RPMI7951 (cell line): Measurements from ENCODE around the gene OR5AP2. TPM values are rescaled to one million over a fixed set of nuclear protein-coding genes. Genes with fewer than 3 reads are reported as not detected.
A peak's percentile ranks its signal among the peaks of the same experiment; 100 is the strongest.
"Not testable (repeated sequence)": the region's sequence is repeated elsewhere in the genome, so short reads cannot be mapped to it uniquely, and the experiment has no call there.

ENCODE experiments used
- DNase-seq: peaks from one replicate; pipeline ENCODE4 v3.0.0-alpha.2; 2012; ENCODE audit warnings: low read depth
- total RNA-seq: library from RNA; depleted of rRNA; stranded (reverse); fragments of >200 nt; shearing (Covaris generic); gene quantifications from 2 replicates; pipeline ENCODE4 v1.2.3, GENCODE V29; 2014; rRNA removed

Gene OR5AP2
- total RNA-seq = not detected in 2 replicates

GRCh38 chr11:56642339-56642738 is at the start of gene OR5AP2:
Gene OR5AP2, minus strand, starts transcription at chr11:56642439. Its CDS starts 0 bp downstream, at chr11:56642439.
- DNase-seq = no peak

DNA sequence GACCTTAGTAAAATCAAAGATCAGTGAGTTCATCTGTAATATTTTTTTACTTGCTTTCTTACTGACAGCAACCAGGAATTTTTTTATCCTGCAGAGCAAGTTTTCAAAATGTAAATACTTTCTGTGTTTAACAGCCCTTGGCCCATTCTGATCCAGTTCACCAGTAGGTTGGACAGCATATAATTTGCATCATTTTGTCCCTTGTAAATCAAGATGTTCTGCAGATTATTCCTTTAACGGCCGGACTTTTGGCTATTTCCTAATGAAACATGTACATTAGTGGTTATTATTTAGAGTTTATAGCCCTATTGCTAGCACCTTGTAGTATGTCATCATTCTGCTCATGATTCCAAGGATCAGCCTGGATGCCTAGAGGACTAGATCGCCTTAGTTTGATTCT is 48.9 kb upstream of the OR5AP2 start:
- DNase-seq = not testable (repeated sequence)

GRCh38 chr11:56688554-56689100 is 46.4 kb upstream of the OR5AP2 start:
- no peak for DNase-seq

- no peak for DNase-seq
Measured at GRCh38 chr11:56670984-56671383, 28.7 kb upstream of the OR5AP2 start.

- no peak for DNase-seq
Measured at GRCh38 chr11:56663386-56663785, 21.1 kb upstream of the OR5AP2 start, which contains the start of gene OR5AR1. Gene OR5AR1, plus strand, starts transcription at chr11:56663686. Its CDS starts 0 bp downstream, at chr11:56663686.

- DNase-seq = no peak
Measured at GRCh38 chr11:56659755-56660154, 17.5 kb upstream of the OR5AP2 start.

DNA sequence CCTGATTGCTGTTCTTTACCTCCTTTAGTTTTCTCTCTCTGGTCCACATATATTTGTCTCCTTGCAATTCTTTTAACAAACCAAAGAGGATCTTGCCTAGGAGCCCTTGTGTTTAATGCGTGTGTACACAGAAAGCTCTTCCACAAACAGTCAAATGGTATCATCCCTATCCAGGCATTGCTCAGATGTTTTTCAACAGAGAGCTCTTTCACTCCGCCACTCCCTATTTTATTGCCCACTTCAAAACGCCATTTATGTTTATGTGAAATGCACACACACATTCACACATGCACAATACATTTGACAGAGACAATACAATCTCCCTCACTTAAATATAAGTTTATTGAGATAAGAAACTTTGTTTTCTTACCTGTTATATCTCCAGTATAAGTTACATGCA is 4.7 kb downstream of the OR5AP2 start:
- no peak for DNase-seq

DNA sequence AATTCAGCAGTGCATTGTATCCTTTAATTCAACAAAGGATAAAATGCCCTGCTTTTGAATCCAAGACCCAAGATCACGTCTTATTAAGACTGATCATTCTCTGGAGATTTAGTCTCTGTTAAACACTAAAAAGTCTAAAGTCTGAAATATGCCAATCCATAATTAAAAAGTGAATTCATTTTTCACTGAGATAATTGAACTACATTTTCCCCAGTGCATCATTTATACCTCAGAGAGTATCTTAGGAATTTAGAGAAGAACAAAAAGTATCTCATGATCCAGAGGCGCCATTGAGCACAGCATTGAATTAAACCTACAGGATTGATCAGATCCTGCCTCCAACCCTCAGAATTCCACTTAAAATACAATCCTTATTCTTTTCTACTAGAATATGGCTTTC is 5.4 kb downstream of the OR5AP2 start:
- DNase-seq = no peak

GRCh38 chr11:56632329-56632728 is 9.9 kb downstream of the OR5AP2 start:
- no peak for DNase-seq

- DNase-seq = peak; percentile 4
Measured at GRCh38 chr11:56625946-56626345, 16.3 kb downstream of the OR5AP2 start.

DNA sequence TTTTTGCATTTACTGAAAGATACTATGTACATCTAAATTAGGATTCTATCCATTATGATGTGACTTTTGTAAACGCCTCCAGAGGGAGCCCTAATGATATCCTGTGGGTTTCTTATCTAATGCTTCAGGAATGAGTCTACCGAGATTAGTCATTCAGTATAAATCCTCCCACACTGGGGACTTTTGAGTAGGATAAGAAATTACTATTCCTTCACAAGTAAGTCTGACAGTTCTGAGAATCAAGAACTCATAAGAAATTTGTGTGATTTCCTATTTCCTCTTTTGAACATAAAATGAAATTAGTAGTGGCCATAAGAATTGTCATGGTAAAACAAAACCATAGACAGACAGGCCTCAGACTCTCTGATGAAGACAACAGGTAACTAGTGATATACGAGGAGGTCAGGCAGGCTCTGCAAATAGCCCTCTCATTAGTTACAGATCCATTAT is 17.6 kb downstream of the OR5AP2 start:
- peak; percentile 68 for DNase-seq

DNA sequence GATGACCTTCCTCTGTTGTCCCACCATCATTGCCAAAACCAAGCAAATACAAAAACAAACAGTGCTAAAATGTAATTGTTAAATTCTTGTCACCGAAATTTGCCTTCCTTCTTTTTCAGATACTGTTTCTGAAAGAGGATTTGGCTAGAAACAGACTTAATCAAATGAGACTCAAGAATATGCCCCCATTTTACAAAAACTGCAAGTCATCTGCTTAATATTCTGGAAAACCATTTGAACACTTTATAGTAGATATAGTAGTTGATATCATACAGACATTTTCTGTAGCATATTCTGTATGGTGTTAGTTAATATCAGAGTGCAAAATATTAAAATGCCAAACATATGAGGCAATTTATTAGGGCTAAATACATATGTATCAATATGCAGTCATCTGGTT is 31.1 kb downstream of the OR5AP2 start:
- no peak for DNase-seq

DNA sequence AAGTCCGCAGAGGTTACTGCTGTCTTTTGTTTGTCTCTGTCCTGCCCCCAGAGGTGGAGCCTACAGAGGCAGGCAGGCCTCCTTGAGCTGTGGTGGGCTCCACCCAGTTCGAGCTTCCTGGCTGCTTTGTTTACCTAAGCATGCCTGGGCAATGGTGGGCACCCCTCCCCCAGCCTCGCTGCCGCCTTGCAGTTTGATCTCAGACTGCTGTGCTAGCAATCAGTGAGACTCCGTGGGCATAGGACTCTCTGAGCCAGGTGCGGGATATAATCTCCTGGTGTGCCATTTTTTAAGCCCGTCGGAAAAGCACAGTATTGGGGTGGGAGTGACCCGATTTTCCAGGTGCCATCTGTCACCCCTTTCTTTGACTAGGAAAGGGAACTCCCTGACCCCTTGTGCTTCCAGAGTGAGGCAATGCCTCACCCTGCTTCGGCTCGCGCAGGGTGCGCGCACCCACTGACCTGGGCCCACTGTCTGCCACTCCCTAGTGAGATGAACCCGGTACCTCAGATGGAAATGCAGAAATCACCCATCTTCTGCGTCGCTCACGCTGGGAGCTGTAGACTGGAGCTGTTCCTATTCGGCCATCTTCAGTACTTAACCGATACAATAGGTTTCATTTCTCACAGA is 50.0 kb downstream of the OR5AP2 start:
- not testable (repeated sequence) for DNase-seq

Other genes with a start within 250 kb of the OR5AP2 start
- gene OR5AL1, start 229.7 kb downstream of the OR5AP2 start, total RNA-seq = not detected in 2 replicates
- gene OR5M3, start 169.1 kb downstream of the OR5AP2 start, total RNA-seq = not detected in 2 replicates
- not detected in 2 replicates for gene OR5M8, start 151.1 kb downstream of the OR5AP2 start, total RNA-seq
- gene OR5M11, start 99.2 kb downstream of the OR5AP2 start, total RNA-seq = not detected in 2 replicates
- not detected in 2 replicates for gene OR5M10, start 64.7 kb downstream of the OR5AP2 start, total RNA-seq
- not detected in 2 replicates for gene OR5M1, start 27.6 kb downstream of the OR5AP2 start, total RNA-seq
- gene OR5AR1, start 21.2 kb upstream of the OR5AP2 start, total RNA-seq = not detected in 2 replicates
- not detected in 2 replicates for gene OR9G1, start 56.7 kb upstream of the OR5AP2 start, total RNA-seq
- not detected in 2 replicates for gene OR9G4, start 106.3 kb upstream of the OR5AP2 start, total RNA-seq